NAMALWA (cell line): Measurements from ENCODE around the gene NCL.
"Not testable (repeated sequence)": the region's sequence is repeated elsewhere in the genome, so short reads cannot be mapped to it uniquely, and the experiment has no call there.

Source experiments
- DNase-seq: peaks from one replicate; pipeline ENCODE4 v3.0.0-alpha.2; 2015; ENCODE audit warnings: low spot score

Gene NCL

DNA sequence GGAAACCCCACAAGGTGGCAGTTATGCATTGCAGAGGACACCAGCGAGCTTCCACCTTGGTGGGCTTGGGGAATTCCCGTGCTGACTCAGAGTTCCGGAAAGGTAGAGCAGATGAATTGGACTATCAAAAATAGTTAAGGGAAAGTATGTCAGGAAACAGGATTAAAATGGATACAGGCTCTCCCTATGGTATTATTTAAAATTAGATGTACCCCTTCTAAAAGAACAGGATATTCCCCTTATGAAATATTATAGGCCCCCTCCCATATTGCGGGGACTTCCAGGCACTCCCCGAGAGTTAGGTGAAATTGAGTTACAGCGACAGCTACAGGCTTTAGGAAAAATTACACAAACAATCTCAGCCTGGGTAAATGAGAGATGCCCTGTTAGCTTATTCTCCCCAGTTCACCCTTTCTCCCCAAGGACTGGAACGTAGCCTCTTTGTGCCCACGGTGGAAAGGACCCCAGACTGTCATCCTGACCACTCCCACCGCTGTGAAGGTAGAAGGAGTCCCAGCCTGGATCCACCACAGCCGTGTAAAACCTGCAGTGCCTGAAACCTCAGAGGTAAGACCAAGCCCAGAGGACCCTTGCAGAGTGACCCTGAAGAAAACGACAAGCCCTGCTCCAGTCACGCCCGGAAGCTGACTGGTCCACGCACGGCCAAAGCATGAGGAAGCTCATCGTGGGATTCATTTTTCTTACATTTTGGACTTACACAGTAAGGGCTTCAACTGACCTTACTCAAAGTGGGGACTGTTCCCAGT, 58.5 kb downstream of the NCL start:
- DNase-seq, result not testable (repeated sequence)

DNA sequence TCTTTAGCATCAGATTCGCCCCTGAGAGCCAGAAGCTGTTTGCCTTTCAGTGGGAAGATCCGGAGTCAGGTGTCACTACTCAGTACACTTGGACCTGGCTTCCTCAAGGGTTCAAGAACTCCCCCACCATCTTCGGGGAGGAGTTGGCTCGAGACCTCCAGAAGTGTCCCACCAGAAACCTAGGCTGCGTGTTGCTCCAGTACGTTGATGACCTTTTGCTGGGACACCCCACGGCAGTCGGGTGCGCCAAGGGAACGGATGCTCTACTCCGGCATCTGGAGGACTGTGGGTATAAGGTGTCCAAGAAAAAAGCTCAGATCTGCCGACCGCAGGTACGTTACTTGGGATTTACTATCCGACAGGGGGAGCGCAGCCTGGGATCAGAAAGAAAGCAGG, 60.1 kb downstream of the NCL start:
- DNase-seq, result not testable (repeated sequence)
